ENCODE data around the gene UGT1A7.
"Not testable (repeated sequence)": the region's sequence is repeated elsewhere in the genome, so short reads cannot be mapped to it uniquely, and the experiment has no call there.

The UGT1A7 gene

GRCh38 chr2:233681521-233682099 lies at the start of gene UGT1A7:
TSS of gene UGT1A7 (plus strand) at chr2:233681901. CDS start at chr2:233681938, 37 bp downstream.
- in situ Hi-C loops (cut with HindIII; ENCODE audit: low sequenced_read_pairs) = no loop called here

- in situ Hi-C loops (cut with HindIII; ENCODE audit: low sequenced_read_pairs) = not testable (repeated sequence)
Observed at GRCh38 chr2:233636306-233636705, 45.4 kb upstream of the UGT1A7 start, which contains the start of gene UGT1A10. TSS of gene UGT1A10 (plus strand) at chr2:233636448. CDS start at chr2:233636523, 75 bp downstream.

GRCh38 chr2:233638836-233639235 lies 42.9 kb upstream of the UGT1A7 start:
- in situ Hi-C loops (cut with HindIII; ENCODE audit: low sequenced_read_pairs) = no loop called here

- in situ Hi-C loops (cut with HindIII; ENCODE audit: low sequenced_read_pairs) = no loop called here
Observed at GRCh38 chr2:233639860-233640259, 41.8 kb upstream of the UGT1A7 start.

- in situ Hi-C loops (cut with HindIII; ENCODE audit: low sequenced_read_pairs) = no loop called here
Observed at GRCh38 chr2:233643128-233643527, 38.6 kb upstream of the UGT1A7 start.

- in situ Hi-C loops (cut with HindIII; ENCODE audit: low sequenced_read_pairs) = not testable (repeated sequence)
Observed at GRCh38 chr2:233646033-233646432, 35.7 kb upstream of the UGT1A7 start.

GRCh38 chr2:233650981-233651380 lies 30.7 kb upstream of the UGT1A7 start:
- in situ Hi-C loops (cut with HindIII; ENCODE audit: low sequenced_read_pairs) = no loop called here

- in situ Hi-C loops (cut with HindIII; ENCODE audit: low sequenced_read_pairs) = no loop called here
Observed at GRCh38 chr2:233651430-233651829, 30.3 kb upstream of the UGT1A7 start.

- in situ Hi-C loops (cut with HindIII; ENCODE audit: low sequenced_read_pairs) = no loop called here
Observed at GRCh38 chr2:233654501-233654900, 27.2 kb upstream of the UGT1A7 start.

- in situ Hi-C loops (cut with HindIII; ENCODE audit: low sequenced_read_pairs) = no loop called here
Observed at GRCh38 chr2:233655043-233655442, 26.7 kb upstream of the UGT1A7 start.

- in situ Hi-C loops (cut with HindIII; ENCODE audit: low sequenced_read_pairs) = not testable (repeated sequence)
Observed at GRCh38 chr2:233655943-233656342, 25.8 kb upstream of the UGT1A7 start.

GRCh38 chr2:233656443-233656842 lies 25.3 kb upstream of the UGT1A7 start:
- in situ Hi-C loops (cut with HindIII; ENCODE audit: low sequenced_read_pairs) = no loop called here

- in situ Hi-C loops (cut with HindIII; ENCODE audit: low sequenced_read_pairs) = no loop called here
Observed at GRCh38 chr2:233658610-233659009, 23.1 kb upstream of the UGT1A7 start.

GRCh38 chr2:233663911-233664310 lies 17.8 kb upstream of the UGT1A7 start:
- in situ Hi-C loops (cut with HindIII; ENCODE audit: low sequenced_read_pairs) = no loop called here

- in situ Hi-C loops (cut with HindIII; ENCODE audit: low sequenced_read_pairs) = no loop called here
Observed at GRCh38 chr2:233668605-233669260, 13.0 kb upstream of the UGT1A7 start.

GRCh38 chr2:233671290-233672161 lies 10.2 kb upstream of the UGT1A7 start, which contains the start of gene UGT1A9:
TSS of gene UGT1A9 (plus strand) at chr2:233671898. CDS start at chr2:233671935, 37 bp downstream.
- in situ Hi-C loops (cut with HindIII; ENCODE audit: low sequenced_read_pairs) = no loop called here

GRCh38 chr2:233672886-233673285 lies 8.8 kb upstream of the UGT1A7 start:
- in situ Hi-C loops (cut with HindIII; ENCODE audit: low sequenced_read_pairs) = no loop called here

GRCh38 chr2:233673896-233674295 lies 7.8 kb upstream of the UGT1A7 start:
- in situ Hi-C loops (cut with HindIII; ENCODE audit: low sequenced_read_pairs) = no loop called here

- in situ Hi-C loops (cut with HindIII; ENCODE audit: low sequenced_read_pairs) = no loop called here
Observed at GRCh38 chr2:233674314-233674713, 7.4 kb upstream of the UGT1A7 start.

GRCh38 chr2:233674995-233675394 lies 6.7 kb upstream of the UGT1A7 start:
- in situ Hi-C loops (cut with HindIII; ENCODE audit: low sequenced_read_pairs) = no loop called here

GRCh38 chr2:233676046-233676445 lies 5.7 kb upstream of the UGT1A7 start:
- in situ Hi-C loops (cut with HindIII; ENCODE audit: low sequenced_read_pairs) = no loop called here

- in situ Hi-C loops (cut with HindIII; ENCODE audit: low sequenced_read_pairs) = no loop called here
Observed at GRCh38 chr2:233679196-233679595, 2.5 kb upstream of the UGT1A7 start.
